ENCODE measurements around the gene PRADC1.
A peak's percentile ranks its signal among the peaks of the same experiment; 100 is the strongest.

Gene PRADC1

DNA sequence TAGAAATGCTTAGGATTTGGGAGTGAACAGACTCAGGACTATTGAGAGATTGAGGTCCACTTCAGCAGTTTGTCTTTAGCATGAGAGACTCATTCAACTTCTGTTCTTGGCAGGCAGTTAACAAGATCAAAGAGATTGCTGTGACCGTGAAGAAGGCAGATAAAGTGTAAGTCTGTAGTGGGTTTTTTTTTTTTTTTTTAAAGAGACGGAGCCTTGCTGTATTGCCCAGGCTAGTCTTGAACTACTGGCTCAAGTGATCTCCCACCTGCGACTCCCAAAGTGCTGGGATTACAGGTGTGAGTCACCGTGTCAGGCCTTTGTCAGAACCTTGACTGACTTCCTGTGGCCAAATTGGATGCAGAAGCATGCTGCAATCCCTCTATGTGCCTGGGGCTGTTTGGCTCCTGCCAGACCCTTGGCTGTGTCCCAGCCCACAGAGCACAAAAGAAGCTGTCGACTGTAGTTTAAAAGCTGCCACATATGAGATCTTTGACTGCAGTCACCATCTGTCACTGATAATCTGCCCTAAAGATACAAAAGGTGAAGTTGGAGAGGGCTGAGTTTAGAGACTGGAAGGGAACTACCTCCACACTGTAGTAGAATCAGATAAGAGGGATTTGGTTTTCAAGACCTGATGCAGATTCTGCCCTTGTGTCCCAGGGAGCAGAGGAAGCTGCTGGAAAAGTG is 11.0 kb upstream of the PRADC1 start:
- no peak overlapping the region for H3K27ac ChIP-seq
- no peak overlapping the region for H3K4me3 ChIP-seq

DNA sequence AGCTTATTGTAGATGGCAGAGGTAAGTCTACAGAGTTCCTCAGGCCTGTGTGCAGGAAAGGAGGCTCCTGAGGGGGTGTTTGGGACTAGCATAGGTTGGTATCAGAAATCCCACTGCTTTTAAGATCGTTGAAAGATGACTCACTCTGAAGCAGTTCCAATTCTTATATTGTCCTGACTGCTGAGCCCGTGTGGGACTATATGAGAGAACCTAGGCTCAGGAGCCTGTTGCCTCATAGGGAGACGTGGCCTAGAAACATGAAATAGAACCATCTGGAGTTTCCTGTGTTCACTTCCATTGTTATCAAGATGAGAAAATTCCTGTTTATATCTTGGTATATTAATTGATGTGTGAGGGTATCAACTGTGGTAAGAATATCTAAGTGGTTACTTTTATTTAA is 6.7 kb upstream of the PRADC1 start:
- Histone ChIP-seq H3K4me3 (no peak overlapping the region), H3K27ac (no peak overlapping the region)

DNA sequence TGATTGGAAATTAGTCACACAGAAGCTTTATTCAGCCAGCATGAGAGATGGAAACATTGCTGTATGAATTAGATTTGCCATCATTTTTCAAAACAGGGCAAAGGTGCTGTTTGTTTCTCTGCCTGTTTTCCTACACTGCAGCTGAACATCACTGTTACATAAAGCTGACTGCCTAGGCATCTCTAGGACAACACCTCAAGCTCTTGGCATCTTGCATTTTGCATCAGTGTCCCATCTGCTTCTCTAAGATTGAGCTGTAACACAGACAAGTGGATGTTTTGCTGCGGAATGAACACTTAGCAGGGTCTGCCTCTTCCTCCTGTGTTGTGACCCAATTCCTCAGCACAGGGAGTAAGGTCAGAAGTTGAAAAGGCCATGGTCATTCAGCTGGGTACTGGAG is 5.9 kb upstream of the PRADC1 start:
- Histone ChIP-seq H3K27ac (no peak overlapping the region), H3K4me3 (no peak overlapping the region)

DNA sequence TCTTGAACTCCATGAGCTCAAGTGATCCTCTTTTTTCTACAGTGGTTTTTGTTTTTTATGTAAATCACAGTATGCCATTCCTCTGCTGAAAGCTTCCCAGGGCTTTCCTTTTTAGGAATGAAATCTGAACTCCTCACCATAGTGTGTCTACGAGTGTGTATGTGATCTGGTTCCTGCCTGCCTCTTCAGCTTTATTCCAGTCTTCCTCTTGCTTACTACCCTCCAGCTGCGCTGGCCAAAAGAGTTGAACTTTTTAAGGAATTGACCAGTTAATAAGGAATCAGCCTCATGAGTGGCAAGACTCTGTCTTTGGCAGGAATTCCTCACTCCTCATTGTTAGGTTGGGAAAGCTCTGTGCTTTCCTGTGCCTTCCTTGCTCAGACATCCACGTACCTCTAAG is 5.1 kb upstream of the PRADC1 start:
- Histone ChIP-seq H3K4me3 (no peak overlapping the region), H3K27ac (no peak overlapping the region)

DNA sequence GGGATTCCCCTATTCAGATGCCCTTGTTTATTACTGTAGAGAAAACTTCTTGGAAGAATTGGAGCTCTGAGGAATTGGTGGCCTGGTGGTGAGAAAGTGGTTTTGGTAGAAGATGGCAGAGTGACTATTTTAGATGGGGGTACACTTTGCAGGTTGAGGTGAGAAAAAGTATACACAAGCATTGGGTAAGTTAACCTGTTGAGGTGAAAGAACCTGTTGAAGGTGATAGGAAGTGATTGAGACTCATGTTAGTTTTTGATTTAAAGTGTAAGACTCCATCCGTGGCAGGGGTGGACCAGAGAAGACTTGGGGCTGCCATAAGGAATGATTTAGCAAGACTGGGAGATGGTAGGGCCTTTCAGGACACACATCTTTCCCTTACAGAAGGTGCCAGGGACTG is 4.1 kb upstream of the PRADC1 start:
- Histone ChIP-seq H3K4me3 (no peak overlapping the region), H3K27ac (no peak overlapping the region)

DNA sequence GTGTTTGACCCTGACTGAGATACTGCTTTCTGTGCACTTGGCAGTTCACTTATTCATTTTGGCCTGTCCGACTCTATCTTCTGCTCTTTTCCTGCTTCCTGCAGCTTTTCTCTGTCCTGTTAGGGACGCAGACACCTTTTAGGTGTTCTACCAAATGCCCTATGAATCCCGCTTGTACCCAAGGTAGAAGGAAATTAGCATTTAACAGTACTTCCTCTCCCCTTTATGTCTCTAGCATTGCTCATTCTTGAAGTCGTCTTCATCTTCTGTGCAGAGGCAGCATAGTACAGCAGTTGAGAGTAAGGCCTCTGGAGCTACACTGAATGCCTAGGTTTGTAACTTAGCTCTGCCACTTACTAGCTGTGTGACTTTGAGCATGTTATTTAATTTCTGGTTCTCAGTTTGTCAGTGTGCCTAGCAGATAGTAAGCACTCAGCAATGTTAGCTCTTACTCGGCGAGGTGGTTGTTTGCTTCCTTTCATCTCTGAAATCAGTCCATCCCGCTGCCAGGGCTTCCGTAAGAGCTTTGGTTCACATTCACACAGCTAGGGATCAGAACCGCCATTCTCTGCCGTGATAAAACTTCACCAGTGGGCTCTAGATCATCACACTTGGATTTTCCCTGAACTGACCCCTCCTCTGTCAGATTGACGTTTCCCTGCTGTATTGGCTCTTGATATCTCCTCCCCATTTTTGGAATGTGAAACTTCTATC is 2.4 kb upstream of the PRADC1 start:
- Histone ChIP-seq H3K4me3 (peak overlapping the region in 6 of 7 experiments; percentile 64 to 83 (median 74)), H3K27ac (peak overlapping the region in 13 of 21 experiments; percentile 22 to 98 (median 96))

DNA sequence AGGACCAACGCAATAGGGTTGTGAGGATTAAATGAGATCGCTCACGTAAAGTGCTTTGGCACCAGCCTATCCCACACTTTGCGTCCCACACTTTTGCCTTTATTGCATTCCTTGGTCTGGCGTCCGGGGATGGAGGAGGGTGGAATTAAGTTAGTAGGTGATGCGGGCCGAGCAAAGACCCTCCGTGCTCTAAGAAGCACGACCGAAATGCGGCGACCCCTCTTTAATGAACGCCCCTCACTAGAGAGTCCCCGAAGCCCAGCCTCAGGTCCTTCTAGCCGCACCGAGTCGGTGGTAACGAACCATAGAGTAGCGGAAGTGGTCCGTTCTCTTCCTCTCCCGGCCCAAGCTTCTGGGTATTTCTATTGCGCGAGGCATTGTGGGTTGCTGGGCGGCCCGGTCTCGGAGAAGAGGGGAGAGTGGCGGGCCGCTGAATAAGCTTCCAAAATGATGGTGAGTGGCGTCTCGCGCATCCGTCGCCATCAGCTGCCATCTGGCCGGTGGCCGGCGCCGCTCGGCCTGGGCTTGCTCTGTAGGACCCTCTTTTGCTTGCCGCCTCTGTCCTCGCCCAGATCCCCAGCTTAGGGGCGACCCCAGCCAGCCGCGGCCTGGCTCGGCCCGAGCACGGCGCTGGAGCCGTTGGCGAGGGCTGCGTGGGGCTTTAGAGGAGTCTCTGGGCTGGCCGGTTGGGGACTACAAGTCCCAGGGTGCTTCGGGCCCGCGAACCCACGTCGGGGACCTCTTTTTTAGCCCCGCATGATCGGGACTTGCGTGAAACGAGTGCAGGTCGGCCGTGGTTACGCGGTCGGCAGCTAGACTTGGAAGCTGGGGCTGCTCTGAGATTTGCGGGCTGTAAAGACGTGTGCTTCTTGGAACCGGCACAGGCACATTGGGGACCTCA is 1.1 kb upstream of the PRADC1 start, which contains the start of gene CCT7:
Gene CCT7, plus strand, starts transcription at position 377 of the 901 bp plus-strand sequence. Its CDS starts 71 bp downstream, at position 448.
- Histone ChIP-seq H3K4me3 (peak within 1 kb of the TSS; percentile 64 to 83 (median 82)), H3K27ac (peak within 1 kb of the TSS; percentile 75 to 98 (median 96))

DNA sequence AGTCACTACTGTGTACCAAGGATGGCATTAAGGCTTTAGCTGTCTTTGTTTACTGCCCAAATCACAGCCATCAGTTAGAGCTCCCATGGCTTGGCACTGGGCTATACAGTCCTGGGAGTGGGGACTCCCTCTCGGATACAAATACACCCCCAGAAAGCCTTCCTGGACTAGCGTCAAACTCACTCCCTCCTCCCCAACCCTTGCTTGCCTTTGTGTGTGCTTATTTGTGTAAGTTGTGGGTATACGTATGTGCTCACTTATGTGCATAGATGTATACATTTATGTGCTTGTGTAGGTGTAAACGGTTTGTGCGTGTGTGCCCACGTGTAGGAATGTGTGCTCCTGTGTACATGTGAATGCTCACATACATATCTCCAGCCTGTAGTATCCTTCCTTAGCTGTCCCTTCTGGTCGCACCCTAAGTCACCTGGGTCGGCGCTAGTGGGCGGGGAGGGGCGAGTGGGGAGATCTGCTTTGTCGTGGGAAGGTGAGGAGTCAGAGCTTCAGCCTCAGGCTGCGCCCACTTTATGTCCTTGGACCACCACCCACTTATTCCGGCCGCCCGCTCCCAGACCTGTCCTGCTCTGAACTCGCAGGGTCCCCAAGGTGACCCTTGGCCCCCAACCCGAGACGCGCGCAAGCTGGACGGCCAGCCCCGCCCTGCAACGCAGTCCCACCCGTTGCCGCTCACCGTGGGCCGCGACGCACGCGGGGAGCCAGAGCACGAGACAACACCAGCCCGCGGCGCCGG is 461 bp downstream of the PRADC1 start:
- peak overlapping the region; percentile 64 to 83 (median 82) for H3K4me3 ChIP-seq
- peak overlapping the region in 20 of 21 experiments; percentile 12 to 93 (median 74) for H3K27ac ChIP-seq

DNA sequence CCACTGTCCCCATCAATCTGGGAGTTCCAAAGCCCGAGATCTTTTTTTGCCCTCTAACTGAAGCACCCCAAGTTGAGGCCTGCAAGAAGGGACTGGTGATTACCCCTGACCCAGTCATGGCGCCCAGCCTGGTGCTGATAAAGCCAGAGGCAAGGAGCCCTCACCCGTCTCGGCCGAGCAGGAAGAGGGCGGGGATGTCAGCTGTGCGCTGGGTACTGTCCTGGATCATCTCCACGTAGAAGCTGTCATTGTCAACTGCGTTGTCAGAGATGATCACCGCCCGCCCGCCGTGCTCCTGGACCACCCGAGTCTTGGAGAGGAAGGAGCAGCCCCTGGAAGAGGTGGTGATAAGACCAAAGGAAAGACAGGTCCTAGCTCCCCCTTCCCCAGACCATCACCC is 4.4 kb downstream of the PRADC1 start:
- Histone ChIP-seq H3K27ac (no peak overlapping the region), H3K4me3 (no peak overlapping the region)

DNA sequence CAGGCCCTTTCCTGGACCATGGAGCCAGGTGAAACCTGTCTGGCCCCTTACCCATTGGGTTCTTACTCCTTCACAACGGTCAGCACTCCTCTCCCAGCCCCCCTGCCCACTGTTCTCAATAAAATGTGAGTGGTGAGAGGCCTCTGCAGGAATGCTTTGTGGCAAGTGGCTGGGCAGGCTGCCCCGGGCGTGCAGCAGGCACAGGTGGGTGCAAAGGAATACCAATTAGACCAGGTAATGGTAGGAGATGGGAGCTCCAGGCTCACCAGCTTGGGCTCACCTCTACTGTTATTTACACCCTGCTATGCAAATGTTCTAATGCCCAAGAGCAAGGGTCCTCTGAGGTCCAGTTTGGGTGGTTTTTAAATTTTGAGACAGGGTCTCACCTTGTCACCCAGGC is 6.0 kb downstream of the PRADC1 start:
- no peak overlapping the region for H3K27ac ChIP-seq
- H3K4me3 ChIP-seq = no peak overlapping the region

DNA sequence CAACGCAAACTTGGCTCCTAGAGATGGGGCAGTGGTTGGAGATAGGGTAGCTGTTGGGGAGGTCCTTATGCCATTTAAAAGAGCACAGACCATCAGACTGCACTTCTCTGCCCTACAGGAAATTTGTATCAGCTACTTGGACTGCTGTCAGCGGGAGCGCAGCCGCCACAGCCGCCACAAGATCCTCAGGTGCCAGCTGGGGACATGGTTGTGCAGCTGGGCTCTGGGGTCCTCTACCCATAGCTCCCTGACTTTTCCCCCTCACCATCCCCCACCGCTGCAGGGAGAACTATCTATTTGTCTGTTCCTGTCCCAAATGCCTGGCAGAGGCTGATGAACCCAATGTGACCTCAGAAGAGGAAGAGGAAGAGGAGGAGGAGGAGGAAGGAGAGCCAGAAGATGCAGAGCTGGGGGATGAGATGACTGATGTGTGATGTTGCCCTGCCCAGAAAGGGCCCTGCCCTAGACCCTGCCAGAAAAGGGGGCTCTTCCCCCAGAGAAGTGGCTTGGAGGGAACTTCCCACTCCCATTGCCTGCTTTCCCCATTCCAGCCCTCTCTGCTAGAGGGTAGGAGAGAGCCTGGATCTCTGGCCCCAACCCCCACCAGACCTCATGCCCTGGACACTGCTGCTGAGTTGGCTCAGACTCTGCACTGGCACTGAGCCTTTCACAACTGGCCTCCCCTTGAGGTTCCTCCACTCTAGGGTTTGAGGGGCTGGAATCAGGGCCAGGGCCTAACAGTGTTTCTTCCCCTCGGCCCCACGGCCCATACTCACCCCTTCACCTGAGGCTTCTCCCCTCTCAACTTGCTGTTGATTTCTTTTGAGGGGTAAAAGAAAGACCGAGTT is 7.3 kb downstream of the PRADC1 start:
- H3K27ac ChIP-seq = no peak overlapping the region
- no peak overlapping the region for H3K4me3 ChIP-seq

DNA sequence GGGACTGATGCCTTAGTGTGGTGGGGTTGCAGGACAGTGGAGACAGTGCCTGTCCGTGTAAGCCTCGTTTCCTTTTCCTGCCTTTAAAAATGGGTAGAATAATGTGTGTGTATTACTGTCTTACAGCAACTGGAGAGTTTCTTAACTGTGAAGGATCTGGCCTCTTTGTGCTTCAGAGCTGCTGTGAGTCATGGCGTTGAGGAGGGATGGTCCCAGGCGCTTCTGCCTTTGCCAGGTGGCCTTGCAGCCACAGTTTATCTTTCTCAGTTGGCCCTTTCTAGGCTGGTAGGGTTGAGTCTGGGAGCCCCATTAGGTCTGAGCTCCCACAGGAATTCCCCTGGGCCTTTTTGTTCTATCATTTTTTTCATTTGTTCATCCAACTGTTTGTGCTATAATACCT is 9.2 kb downstream of the PRADC1 start:
- no peak overlapping the region for H3K4me3 ChIP-seq
- H3K27ac ChIP-seq = no peak overlapping the region

DNA sequence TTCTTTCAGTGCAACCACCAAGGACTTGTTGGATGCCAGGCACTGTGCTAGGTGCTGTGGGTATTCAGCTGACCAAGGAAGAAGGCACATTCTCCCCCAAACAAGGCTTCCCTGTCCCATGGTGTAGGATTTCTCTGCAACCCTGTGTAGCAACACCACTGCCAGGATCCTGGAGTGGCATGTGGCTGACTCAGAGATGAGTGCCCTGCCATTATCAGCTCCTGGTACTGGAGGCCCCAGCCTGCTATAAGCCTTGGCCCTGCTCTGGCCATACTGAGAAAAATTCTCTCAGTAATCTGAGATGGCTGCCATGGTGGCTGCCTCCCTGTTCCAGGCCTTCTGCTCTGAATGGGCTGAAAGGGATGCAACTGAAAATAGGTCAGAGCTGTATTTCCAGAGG is 14.7 kb downstream of the PRADC1 start:
- Histone ChIP-seq H3K27ac (no peak overlapping the region), H3K4me3 (no peak overlapping the region)

DNA sequence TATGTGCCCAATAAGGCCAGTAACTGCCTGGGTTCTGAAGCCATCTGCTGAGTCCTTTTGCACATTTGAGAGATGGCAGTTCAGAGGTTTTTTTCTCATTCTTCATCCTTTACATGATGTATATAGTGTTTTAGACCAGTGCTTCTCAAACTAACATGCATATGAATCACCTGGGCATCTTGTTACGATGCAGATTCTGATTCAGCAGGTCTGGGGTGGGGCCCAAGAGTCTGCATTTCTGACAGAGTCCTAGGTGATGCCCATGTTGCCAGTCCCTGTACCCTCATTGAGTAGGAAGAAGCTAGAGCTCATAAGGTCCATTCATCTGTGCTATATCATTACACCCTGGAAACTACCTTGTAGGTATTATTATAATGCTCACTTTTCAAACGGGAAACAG is 15.2 kb downstream of the PRADC1 start:
- Histone ChIP-seq H3K27ac (no peak overlapping the region), H3K4me3 (no peak overlapping the region)

DNA sequence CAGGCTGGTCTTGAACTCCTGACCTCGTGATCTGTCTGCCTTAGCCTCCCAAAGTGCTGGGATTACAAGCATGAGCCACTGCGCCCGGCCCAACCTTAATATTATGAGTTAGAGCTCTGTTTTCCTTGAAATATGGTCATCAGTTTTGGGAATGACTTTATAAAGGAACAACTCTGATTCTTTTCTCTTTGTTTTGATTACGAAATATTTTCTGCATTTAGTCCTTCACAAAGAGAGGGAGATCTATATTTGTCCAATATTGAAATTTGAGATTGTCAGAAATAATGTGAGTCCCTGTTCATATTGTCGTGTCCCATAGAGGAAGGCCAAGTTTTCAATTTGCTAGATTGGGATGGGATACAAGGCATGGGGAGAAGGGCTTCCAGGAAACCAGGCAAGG is 15.9 kb downstream of the PRADC1 start:
- Histone ChIP-seq H3K4me3 (no peak overlapping the region), H3K27ac (no peak overlapping the region)

DNA sequence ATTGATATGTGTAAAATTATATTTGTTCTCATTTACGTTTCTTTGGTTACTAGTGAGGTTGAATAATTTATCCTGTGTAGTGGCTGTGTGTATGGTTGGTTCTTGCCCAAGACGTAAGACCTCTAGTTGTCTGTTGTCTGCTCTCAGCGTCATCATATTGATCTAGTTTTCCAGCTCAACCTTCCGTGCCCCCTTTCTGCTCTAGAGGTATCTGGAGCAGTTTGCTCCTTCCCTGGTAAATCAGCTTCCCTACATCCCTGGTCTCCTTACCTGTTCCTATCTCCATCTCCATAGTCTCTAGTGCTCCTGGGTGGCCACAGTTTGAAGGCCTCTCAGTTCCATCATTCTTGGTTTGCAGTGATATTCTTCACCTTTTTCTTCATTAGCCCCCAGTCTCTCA is 17.8 kb downstream of the PRADC1 start:
- H3K4me3 ChIP-seq = peak overlapping the region in 1 of 7 experiments; percentile 86
- no peak overlapping the region for H3K27ac ChIP-seq

DNA sequence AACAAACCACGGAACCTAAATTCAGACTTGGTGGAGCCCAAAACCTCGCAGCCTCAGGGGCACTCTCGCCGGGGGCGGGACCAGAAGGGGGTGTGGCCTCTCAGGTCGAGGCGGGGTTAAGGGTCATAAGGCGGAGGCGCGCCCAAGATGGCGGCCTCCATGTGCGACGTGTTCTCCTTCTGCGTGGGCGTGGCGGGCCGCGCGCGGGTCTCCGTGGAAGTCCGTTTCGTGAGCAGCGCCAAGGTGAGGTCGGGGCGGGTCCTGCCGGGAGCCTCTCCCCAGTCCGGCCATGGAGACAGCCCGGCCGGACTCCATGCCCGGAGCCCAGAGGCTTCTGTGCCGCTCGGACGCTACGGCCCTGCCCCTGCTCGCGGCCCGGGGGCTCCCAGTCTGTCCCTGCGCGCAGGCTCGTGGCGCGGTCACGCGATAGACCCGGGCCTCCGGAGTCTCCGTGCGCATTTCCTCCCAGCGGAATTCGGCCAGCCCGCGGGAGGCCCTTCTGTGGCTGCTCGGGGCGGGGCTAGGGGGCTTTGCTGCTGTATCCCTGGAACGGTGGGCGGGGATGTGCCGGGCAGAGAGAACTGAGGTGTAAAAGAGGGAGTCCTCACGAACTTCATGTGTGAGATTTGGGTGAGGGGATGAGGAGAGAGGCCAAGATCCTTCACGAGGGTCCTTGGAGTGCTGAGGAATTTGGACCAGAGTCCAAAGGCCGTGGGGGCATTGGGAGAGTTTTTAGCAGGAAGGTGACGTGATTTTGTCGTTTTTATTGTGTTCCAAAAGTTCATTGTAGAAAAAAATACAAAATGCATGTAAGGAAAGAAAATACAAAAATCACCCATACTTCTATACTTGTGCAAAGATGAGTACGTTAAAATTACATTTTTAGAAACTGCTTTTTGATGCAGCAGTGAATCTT is 18.7 kb downstream of the PRADC1 start, which contains the start of gene SMYD5:
Gene SMYD5, plus strand, starts transcription at position 126 of the 916 bp plus-strand sequence. Its CDS starts 22 bp downstream, at position 148.
- peak within 1 kb of the TSS; percentile 45 to 95 (median 82) for H3K27ac ChIP-seq

More for the DNA sequence above, 18.7 kb downstream of the PRADC1 start, which contains the start of gene SMYD5:
- H3K4me3 ChIP-seq = peak within 1 kb of the TSS; percentile 75 to 99 (median 89)
